Parathyroid adenoma (tissue), 2 donors: Measurements from ENCODE around the gene CNTN5.
"Not testable (repeated sequence)": the region's sequence is repeated elsewhere in the genome, so short reads cannot be mapped to it uniquely, and the experiment has no call there.

Experiments
- H2AFZ ChIP-seq: fragments of 300-600 bp; sonication (generic); one replicate; pipeline ENCODE4 v1.7.0; 2017; ENCODE audit warnings: antibody characterized with exemption, mild to moderate bottlenecking
- H3K27ac ChIP-seq: fragments of 300-600 bp; sonication (generic); one replicate; pipeline ENCODE4 v1.7.0; 2017
- H3K27me3 ChIP-seq: fragments of 300-600 bp; sonication (generic); one replicate; pipeline ENCODE4 v1.7.0; 2017; ENCODE audit warnings: low read length; ENCODE audit not compliant: control insufficient read depth, insufficient read depth
- H3K36me3 ChIP-seq: fragments of 300-600 bp; sonication (generic); one replicate; pipeline ENCODE4 v1.7.0; 2017; ENCODE audit warnings: low read length; ENCODE audit not compliant: control insufficient read depth, insufficient read depth
- H3K4me1 ChIP-seq: fragments of 300-600 bp; sonication (generic); one replicate; pipeline ENCODE4 v1.7.0; 2017; ENCODE audit warnings: control low read depth
- H3K4me2 ChIP-seq: fragments of 300-600 bp; sonication (generic); one replicate; pipeline ENCODE4 v1.7.0; 2017; ENCODE audit warnings: low read length
- H3K4me3 ChIP-seq: fragments of 300-600 bp; sonication (generic); one replicate; pipeline ENCODE4 v1.7.0; 2017; ENCODE audit warnings: low read depth, low read length
- H3K79me2 ChIP-seq: fragments of 300-600 bp; sonication (generic); one replicate; pipeline ENCODE4 v1.7.0; 2017; ENCODE audit warnings: control low read depth
- H3K9ac ChIP-seq: fragments of 300-600 bp; sonication (generic); one replicate; pipeline ENCODE4 v1.7.0; 2017; ENCODE audit warnings: mild to moderate bottlenecking
- H3K9me3 ChIP-seq: fragments of 300-600 bp; sonication (generic); one replicate; pipeline ENCODE4 v1.7.0; 2017; ENCODE audit warnings: low read length; ENCODE audit not compliant: control insufficient read depth
- CTCF ChIP-seq: fragments of 300-600 bp; sonication (generic); IDR thresholded peaks from one replicate; pipeline ENCODE4 v1.7.0; 2017; ENCODE audit warnings: antibody characterized with exemption, mild to moderate bottlenecking
- donor health status: primary hyperparathyroidism.

CNTN5 gene

GRCh38 chr11:99117603-99118002, 96.9 kb downstream of the CNTN5 start:
- Histone ChIP-seq H3K27me3 (no peaks in the 10 kb centered on the region), H2AFZ (no peak overlapping the region), H3K4me1 (no peaks in the 10 kb centered on the region), H3K79me2 (no peaks in the 10 kb centered on the region), H3K4me3 (no peak overlapping the region), H3K36me3 (no peaks in the 10 kb centered on the region), H3K9me3 (no peaks in the 10 kb centered on the region), H3K9ac (no peak overlapping the region), H3K27ac (no peak overlapping the region), H3K4me2 (no peak overlapping the region)
- no peak for TF ChIP-seq CTCF

GRCh38 chr11:99133862-99134261, 113.1 kb downstream of the CNTN5 start:
- not testable (repeated sequence) for H3K4me2 ChIP-seq, H3K27ac ChIP-seq, H3K4me1 ChIP-seq, H3K79me2 ChIP-seq, H2AFZ ChIP-seq, H3K4me3 ChIP-seq, H3K9ac ChIP-seq, H3K27me3 ChIP-seq, H3K36me3 ChIP-seq, H3K9me3 ChIP-seq

- TF ChIP-seq CTCF = no peak
- H3K4me3 ChIP-seq = no peak overlapping the region
- H3K36me3 ChIP-seq = no peaks in the 10 kb centered on the region
- no peaks in the 10 kb centered on the region for H3K27me3 ChIP-seq
- H3K9ac ChIP-seq = no peak overlapping the region
- H3K4me2 ChIP-seq = no peak overlapping the region
- no peak overlapping the region for H2AFZ ChIP-seq
- H3K79me2 ChIP-seq = no peaks in the 10 kb centered on the region
- no peaks in the 10 kb centered on the region for H3K4me1 ChIP-seq
- no peaks in the 10 kb centered on the region for H3K9me3 ChIP-seq
- H3K27ac ChIP-seq = no peak overlapping the region
Observed at GRCh38 chr11:99135508-99135907, 114.8 kb downstream of the CNTN5 start.

DNA sequence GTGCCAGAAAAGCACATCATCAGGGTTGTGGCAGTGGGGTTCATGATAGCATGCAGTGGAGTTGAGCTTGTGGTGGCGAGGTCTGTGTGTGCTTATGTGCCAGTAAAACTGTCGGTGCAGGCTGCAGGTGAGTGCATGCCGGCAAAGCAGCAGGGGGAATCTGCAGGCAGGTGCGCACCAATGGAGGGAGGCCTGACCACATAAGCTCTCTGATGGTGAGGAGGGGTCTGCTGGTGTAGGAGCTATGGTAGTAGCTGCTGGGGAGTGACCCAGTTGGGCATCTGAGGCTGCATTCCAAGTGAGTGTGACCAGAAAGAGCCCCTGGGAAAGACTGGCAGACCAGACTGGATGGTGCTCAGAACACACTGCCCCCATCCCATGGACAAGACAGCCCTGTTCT, 121.5 kb downstream of the CNTN5 start:
- Histone ChIP-seq H3K79me2 (no peaks in the 10 kb centered on the region), H3K9me3 (no peaks in the 10 kb centered on the region), H3K27me3 (no peaks in the 10 kb centered on the region), H3K9ac (no peak overlapping the region), H3K4me3 (no peak overlapping the region), H3K4me1 (no peaks in the 10 kb centered on the region), H3K36me3 (no peaks in the 10 kb centered on the region), H2AFZ (no peak overlapping the region), H3K27ac (no peak overlapping the region), H3K4me2 (no peak overlapping the region)
- TF ChIP-seq CTCF = no peak

- H3K4me3 ChIP-seq = no peak overlapping the region
- no peak overlapping the region for H3K27ac ChIP-seq
- TF ChIP-seq CTCF = no peak
- H3K4me1 ChIP-seq = no peaks in the 10 kb centered on the region
- no peak overlapping the region for H3K4me2 ChIP-seq
- H3K9ac ChIP-seq = no peak overlapping the region
- H3K36me3 ChIP-seq = no peaks in the 10 kb centered on the region
- no peaks in the 10 kb centered on the region for H3K27me3 ChIP-seq
- no peaks in the 10 kb centered on the region for H3K9me3 ChIP-seq
- no peak overlapping the region for H2AFZ ChIP-seq
- no peaks in the 10 kb centered on the region for H3K79me2 ChIP-seq
Observed at GRCh38 chr11:99148352-99148751, 127.6 kb downstream of the CNTN5 start.
